GM13976 (cell line): Measurements from ENCODE around the gene HSBP1L1.

ENCODE experiments used
- DNase-seq: peaks from one replicate; pipeline ENCODE4 v3.0.0; 2012; ENCODE audit warnings: low spot score
- CTCF ChIP-seq: IDR thresholded peaks from 2 replicates; pipeline ENCODE4 v1.5.1; 2012; ENCODE audit warnings: borderline replicate concordance, mild to moderate bottlenecking; ENCODE audit not compliant: insufficient read depth; ENCODE audit errors: extremely low read depth, missing control alignments, control extremely low read depth
- in situ Hi-C: fragments of 300-500 bp; cut with MboI; formaldehyde crosslinking; loops from one replicate; pipeline ENCODE4 v1.12.0; 2022; ENCODE audit warnings: low sequenced_read_pairs, mixed read lengths, inconsistent platforms; ENCODE audit not compliant: unreplicated experiment

Gene HSBP1L1

GRCh38 chr18:79943608-79944125, 20.8 kb upstream of the HSBP1L1 start:
- TF ChIP-seq CTCF = no peak
- in situ Hi-C loops = no loop called here

GRCh38 chr18:79944126-79944731, 20.2 kb upstream of the HSBP1L1 start:
- no peak for TF ChIP-seq CTCF
- peak; percentile 59 for DNase-seq
- in situ Hi-C loops = no loop called here

More at GRCh38 chr18:79943608-79944125, 20.8 kb upstream of the HSBP1L1 start:
- DNase-seq = no peak

GRCh38 chr18:79944746-79945117, 19.7 kb upstream of the HSBP1L1 start:
- no peak for TF ChIP-seq CTCF
- in situ Hi-C loops = no loop called here
- DNase-seq = no peak

- DNase-seq = no peak
- in situ Hi-C loops = no loop called here
- no peak for TF ChIP-seq CTCF
Measured at GRCh38 chr18:79945118-79946042, 19.1 kb upstream of the HSBP1L1 start.

- in situ Hi-C loops = no loop called here
- no peak for DNase-seq
- TF ChIP-seq CTCF = no peak
Measured at GRCh38 chr18:79947054-79947755, 17.2 kb upstream of the HSBP1L1 start.

- in situ Hi-C loops = no loop called here
- DNase-seq = no peak
- TF ChIP-seq CTCF = no peak
Measured at GRCh38 chr18:79947881-79948610, 16.4 kb upstream of the HSBP1L1 start.
